Keratinocyte (primary cell): Measurements from ENCODE around the gene MYL12A.

ENCODE experiments used
- CTCF ChIP-seq, 3 experiments: IDR thresholded peaks in 1 of 3; conservative IDR thresholded peaks in 1 of 3; optimal IDR thresholded peaks in 1 of 3; 2 replicates in 2 of 3; 3 replicates in 1 of 3; pipeline versions ENCODE3 to v1.5.1; 2011; ENCODE audit warnings: low read length in 3 of 3, mild to moderate bottlenecking in 3 of 3, moderate library complexity in 2 of 3, control low read depth in 1 of 3, inconsistent platforms in 1 of 3; ENCODE audit not compliant: insufficient read depth in 2 of 3; ENCODE audit errors: extremely low read depth in 1 of 3
- EZH2 ChIP-seq: IDR thresholded peaks from one replicate; pipeline ENCODE4 v1.6.1; 2012; ENCODE audit warnings: inconsistent platforms, mild to moderate bottlenecking, low read length, moderate library complexity

DNA sequence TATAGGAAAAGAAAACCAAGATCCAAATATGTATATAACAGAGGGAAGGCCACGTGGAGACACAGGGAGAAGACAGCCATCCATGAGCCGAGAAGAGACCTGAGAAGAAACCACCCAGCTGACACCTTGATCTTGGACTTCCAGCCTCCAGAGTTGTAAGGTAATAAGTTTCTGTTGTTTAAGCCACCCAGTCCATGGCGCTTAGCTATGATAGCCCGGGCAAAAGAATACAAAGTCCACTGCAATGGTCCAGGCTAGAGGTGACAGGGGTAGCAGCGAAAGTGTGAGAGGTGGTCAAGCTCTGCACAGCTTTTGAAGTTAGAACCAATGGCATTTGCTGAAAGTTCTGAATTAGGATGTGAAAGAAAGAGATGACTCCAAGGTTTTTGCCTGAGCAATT is 30.6 kb upstream of the MYL12A start:
- TF ChIP-seq CTCF (optimal IDR thresholded peaks at IDR 0.05 in 1 of 3, IDR thresholded peaks at IDR 0.05 in 1 of 3, conservative IDR thresholded peaks at IDR 0.05 in 1 of 3; ENCODE audit: extremely low read depth in 1 of 3, insufficient read depth in 2 of 3, low read length in 3 of 3) = no peak
- TF ChIP-seq EZH2 = no peak
